SK-N-SH (cell line): ENCODE measurements around the gene CDC14B. TPM values are rescaled to one million over a fixed set of nuclear protein-coding genes. Genes with fewer than 3 reads are reported as not detected.
A peak's percentile ranks its signal among the peaks of the same experiment; 100 is the strongest.

Experiments
- CTCF ChIA-PET: fragments of 300-600, 350-600 bp; formaldehyde crosslinking; extraction: SDS; loops from one replicate; lab custom pipeline; 2021; lab: Yijun Ruan, JAX
- POLR2A ChIA-PET: fragments of 350-600 bp; sonication (Branson Sonifier 250); formaldehyde crosslinking; extraction: SDS; loops from one replicate; lab custom pipeline; 2020; ENCODE audit warnings: antibody characterized with exemption, inconsistent platforms; lab: Yijun Ruan, JAX
- DNase-seq: peaks from one replicate; pipeline ENCODE4 v3.0.0; 2012
- H2AFZ ChIP-seq: fragments of 200-600 bp; sonication (generic); 2 replicates; pipeline ENCODE4 v1.8.1; 2016; ENCODE audit warnings: antibody characterized with exemption, mild to moderate bottlenecking, low read depth
- H3F3A ChIP-seq: fragments of 200-600 bp; sonication (generic); replicated peaks from 2 replicates; pipeline ENCODE3; 2016; ENCODE audit warnings: antibody characterized with exemption, mild to moderate bottlenecking; ENCODE audit not compliant: insufficient read depth
- H3K27ac ChIP-seq, 2 experiments: fragments of 200-500 bp in 1 of 2; fragments of 200-600 bp in 1 of 2; sonication (Bioruptor generic) in 1 of 2; sonication (generic), shearing (Covaris generic) in 1 of 2; 2 replicates each; pipeline versions ENCODE4 v1.5.1 to v1.6.1; 2014 to 2016; ENCODE audit warnings: low read depth in 2 of 2, inconsistent platforms in 1 of 2, low read length in 1 of 2, mild to moderate bottlenecking in 1 of 2, mixed read lengths in 1 of 2
- H3K27me3 ChIP-seq: fragments of 200-600 bp; sonication (generic), shearing (Covaris generic); 2 replicates; pipeline ENCODE4 v1.6.1; 2016; ENCODE audit warnings: mixed run types; ENCODE audit not compliant: insufficient read depth
- H3K36me3 ChIP-seq, 2 experiments: fragments of 200-500 bp in 1 of 2; fragments of 200-600 bp in 1 of 2; sonication (Bioruptor generic) in 1 of 2; sonication (generic) in 1 of 2; replicated peaks in 1 of 2; 2 replicates each; pipeline versions ENCODE3 to v1.5.1; 2014 to 2016; ENCODE audit warnings: low read length in 1 of 2, mild to moderate bottlenecking in 1 of 2; ENCODE audit not compliant: insufficient read depth in 2 of 2, control insufficient read depth in 1 of 2
- H3K4me1 ChIP-seq, 2 experiments: fragments of 200-500 bp in 1 of 2; fragments of 200-600 bp in 1 of 2; sonication (Bioruptor generic) in 1 of 2; sonication (generic), shearing (Covaris generic) in 1 of 2; 2 replicates each; pipeline versions ENCODE4 v1.5.1 to v1.6.1; 2014 to 2016; ENCODE audit warnings: low read depth in 1 of 2, low read length in 1 of 2, mixed run types in 1 of 2; ENCODE audit not compliant: insufficient read depth in 2 of 2, control insufficient read depth in 1 of 2
- H3K4me2 ChIP-seq: fragments of 200-600 bp; sonication (generic), shearing (Covaris generic); 2 replicates; pipeline ENCODE4 v1.6.1; 2017; ENCODE audit warnings: mixed run types
- H3K4me3 ChIP-seq, 2 experiments: fragments of 200-500 bp in 1 of 2; fragments of 200-600 bp in 1 of 2; sonication (Bioruptor generic) in 1 of 2; sonication (generic), shearing (Covaris generic) in 1 of 2; 2 replicates each; pipeline versions ENCODE4 v1.5.1 to v1.8.1; 2014 to 2016; ENCODE audit warnings: low read depth in 2 of 2, inconsistent platforms in 1 of 2, low read length in 1 of 2, mild to moderate bottlenecking in 1 of 2, mixed read lengths in 1 of 2, moderate library complexity in 1 of 2
- H3K79me2 ChIP-seq: fragments of 200-600 bp; sonication (generic); 2 replicates; pipeline ENCODE4 v1.8.1; 2017; ENCODE audit warnings: mild to moderate bottlenecking; ENCODE audit not compliant: insufficient read depth
- H3K9ac ChIP-seq: fragments of 200-600 bp; sonication (generic); 2 replicates; pipeline ENCODE4 v1.6.1; 2017; ENCODE audit warnings: mixed run types
- H3K9me2 ChIP-seq: fragments of 200-600 bp; sonication (generic); 2 replicates; pipeline ENCODE4 v1.6.1; 2017; ENCODE audit warnings: mixed run types
- H3K9me3 ChIP-seq: fragments of 200-600 bp; sonication (generic); 2 replicates; pipeline ENCODE4 v1.6.1; 2017; ENCODE audit warnings: mixed run types, mild to moderate bottlenecking, moderate library complexity
- H4K20me1 ChIP-seq: fragments of 200-600 bp; sonication (generic); 2 replicates; pipeline ENCODE4 v1.6.1; 2017; ENCODE audit warnings: mild to moderate bottlenecking, mixed run types; ENCODE audit not compliant: insufficient read depth
- EP300 ChIP-seq, 2 experiments: IDR thresholded peaks; 2 replicates each; pipeline versions ENCODE4 v1.4.0 to v1.6.1; 2012; ENCODE audit warnings: borderline replicate concordance in 1 of 2, low read depth in 1 of 2, low read length in 1 of 2
- EZH2phosphoT487 ChIP-seq: fragments of 200-600 bp; sonication (generic); IDR thresholded peaks from 2 replicates; pipeline ENCODE4 v1.6.1; 2017; ENCODE audit warnings: low read depth, mixed run types, mild to moderate bottlenecking, antibody characterized with exemption, moderate library complexity, borderline replicate concordance
- GATA2 ChIP-seq: sonication (generic); formaldehyde crosslinking; IDR thresholded peaks from 2 replicates; pipeline ENCODE4 v1.5.0; 2020; ENCODE audit warnings: mild to moderate bottlenecking, missing genetic modification reagents
- JUND ChIP-seq: IDR thresholded peaks from 2 replicates; pipeline ENCODE4 v1.4.0; 2012
- MXI1 ChIP-seq: IDR thresholded peaks from 2 replicates; pipeline ENCODE4 v1.6.1; 2012; ENCODE audit warnings: mild to moderate bottlenecking, low read depth, low read length, improper control_type of control experiment
- POLR2AphosphoS5 ChIP-seq: IDR thresholded peaks from 2 replicates; pipeline ENCODE4 v1.6.1; 2012; ENCODE audit warnings: low read depth, low read length
- SMC3 ChIP-seq: IDR thresholded peaks from 2 replicates; pipeline ENCODE4 v1.6.1; 2012; ENCODE audit warnings: low read depth, low read length, improper control_type of control experiment
- TAF1 ChIP-seq: IDR thresholded peaks from 2 replicates; pipeline ENCODE4 v1.6.1; 2012; ENCODE audit warnings: low read depth, mild to moderate bottlenecking, low read length, moderate library complexity, borderline replicate concordance
- TEAD4 ChIP-seq: IDR thresholded peaks from 2 replicates; pipeline ENCODE4 v1.4.0; 2012; ENCODE audit warnings: mild to moderate bottlenecking, borderline replicate concordance; ENCODE audit not compliant: insufficient read depth
- WGBS: methylation state at CpG from one replicate; pipeline ENCODE4 v1.1.6; 2017; ENCODE audit warnings: low lambda C conversion rate; 5-methylcytosine and 5-hydroxymethylcytosine counted together
- polyA plus RNA-seq, 3 experiments: library from polyadenylated mRNA; depleted of rRNA; stranded (reverse); fragments of >200 nt; gene quantifications; 2 replicates each; pipeline ENCODE4 v1.2.3, GENCODE V29; 2012
- TF ChIP-seq, protein P1 (sequence below): fragments of 150-350 bp; IDR thresholded peaks from 2 replicates; pipeline ENCODE4 v1.6.1; 2016; ENCODE audit warnings: mild to moderate bottlenecking, low read depth, low read length
- TF ChIP-seq, protein P2 (sequence below): IDR thresholded peaks from 2 replicates; pipeline ENCODE4 v1.4.0; 2012; ENCODE audit warnings: low read depth, borderline replicate concordance

CDC14B gene
- polyA plus RNA-seq, 1 of the 3 experiments (the other 2 are of a cell fraction) = 10.1 TPM

DNA sequence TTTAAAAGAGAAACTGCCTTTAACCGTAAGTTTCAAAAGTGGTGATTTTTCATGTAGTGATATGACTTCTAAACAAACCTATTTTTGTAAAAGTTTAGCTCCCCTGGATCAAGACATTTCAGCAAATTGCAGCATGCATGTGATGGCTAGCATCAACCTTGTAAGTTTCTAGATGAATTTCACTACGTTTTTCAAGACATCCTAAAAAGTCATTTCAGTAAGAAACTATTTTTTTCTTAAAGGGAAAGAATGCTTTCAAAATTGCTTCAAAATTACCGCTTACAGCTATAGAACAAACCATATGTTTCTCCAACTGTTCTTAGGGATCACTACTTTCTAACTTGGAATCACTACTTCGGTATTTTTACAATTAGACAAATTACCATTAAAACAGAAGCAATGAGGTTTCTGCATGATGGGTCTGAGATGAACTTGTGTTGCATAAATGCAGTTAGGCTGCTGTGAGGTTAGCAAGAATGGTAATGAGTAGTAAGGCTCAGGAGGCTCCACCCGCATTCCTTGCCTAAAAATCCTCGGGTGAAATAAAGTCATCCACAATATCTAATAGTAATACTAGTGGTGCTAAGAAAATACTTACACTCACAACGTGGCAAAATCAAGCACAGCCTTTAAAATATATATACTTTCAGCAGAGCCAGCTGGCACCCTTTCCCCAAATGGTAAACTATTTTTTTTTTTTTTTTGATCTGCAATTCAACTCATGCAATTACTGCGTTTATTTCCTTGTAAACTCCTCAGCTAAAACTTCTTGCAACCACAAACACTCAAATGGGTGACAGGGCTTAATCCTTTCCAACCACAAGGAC lies 53.8 kb downstream of the CDC14B start:
- WGBS = 74% methylated on average over 8 of the region's 8 CpGs
- Histone ChIP-seq H4K20me1 (no peaks in the 10 kb centered on the region), H3K4me3 (peak overlapping the region; percentile 67 to 78), H3K9me2 (no peaks in the 10 kb centered on the region), H3K79me2 (peaks cover 5% of the 10 kb centered on the region; the same call in 1 of the 2 replicates), H3K9ac (no peak overlapping the region; the same call in 1 of the 2 replicates), H3K4me2 (peak overlapping the region; percentile 99), H3K27ac (peak overlapping the region in 1 of 2 experiments; percentile 49; a peak in 1 of 4 replicates), H2AFZ (peak overlapping the region; percentile 93; the same call in 1 of the 2 replicates), H3K9me3 (no peaks in the 10 kb centered on the region), H3K36me3 (peaks cover 4 to 7% of the 10 kb centered on the region in 2 experiments), H3K27me3 (no peaks in the 10 kb centered on the region), H3F3A (peaks cover 4% of the 10 kb centered on the region), H3K4me1 (peaks cover 7% of the 10 kb centered on the region in 2 experiments; a peak in 2 of 4 replicates)
- no peak for DNase-seq
- TF ChIP-seq GATA2 (CRISPR knock-in tag) (no peak), POLR2AphosphoS5 (no peak), EZH2phosphoT487 (no peak), MXI1 (no peak), SMC3 (no peak)
- ChIA-PET CTCF (interaction anchor here (0.6 to 2.4 kb wide), 20 partner anchors 10 to 1041 kb away, joined by 3 to 21 read pairs (median 3); no protein-coding TSS in a partner anchor), POLR2A (no interaction called here)

DNA sequence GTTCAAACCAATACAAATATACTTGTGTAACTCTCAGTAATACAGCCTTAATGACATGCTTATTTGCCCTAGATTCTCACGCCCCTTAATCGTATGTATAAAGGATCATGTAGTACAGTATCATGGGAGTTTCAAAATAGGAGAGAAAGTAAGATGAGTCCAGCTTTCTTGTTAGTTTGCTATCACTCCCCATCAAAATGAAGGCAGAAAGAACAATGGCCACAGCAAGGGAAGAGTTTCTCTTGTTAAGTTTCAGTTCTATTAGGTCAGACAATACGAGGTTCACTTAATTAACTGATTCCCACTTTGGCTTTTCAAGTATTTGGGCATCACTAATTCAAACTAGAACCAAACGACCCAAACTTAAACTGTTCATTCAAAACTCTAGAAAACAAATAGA lies 55.4 kb downstream of the CDC14B start:
- H3K79me2 ChIP-seq = peaks cover 2% of the 10 kb centered on the region; the same call in 1 of the 2 replicates
- 83% methylated on average over 4 of the region's 4 CpGs for WGBS
- CTCF ChIA-PET = interaction anchor here (1.3 kb wide), 1 partner anchor 19 kb away, joined by 3 read pairs; no protein-coding TSS in a partner anchor

More for the DNA sequence above, 55.4 kb downstream of the CDC14B start:
- peaks cover 7% of the 10 kb centered on the region in 2 experiments for H3K36me3 ChIP-seq
- no peak overlapping the region for H3K27ac ChIP-seq
- no peak overlapping the region for H3K4me3 ChIP-seq
- POLR2A ChIA-PET = no interaction called here
- no peak overlapping the region for H3K4me2 ChIP-seq
- no peaks in the 10 kb centered on the region for H3K9me2 ChIP-seq
- H3F3A ChIP-seq = peaks cover 4% of the 10 kb centered on the region
- DNase-seq = no peak
- H3K27me3 ChIP-seq = no peaks in the 10 kb centered on the region
- H3K9ac ChIP-seq = no peak overlapping the region
- H3K9me3 ChIP-seq = no peaks in the 10 kb centered on the region
- TF ChIP-seq, protein P1, sequence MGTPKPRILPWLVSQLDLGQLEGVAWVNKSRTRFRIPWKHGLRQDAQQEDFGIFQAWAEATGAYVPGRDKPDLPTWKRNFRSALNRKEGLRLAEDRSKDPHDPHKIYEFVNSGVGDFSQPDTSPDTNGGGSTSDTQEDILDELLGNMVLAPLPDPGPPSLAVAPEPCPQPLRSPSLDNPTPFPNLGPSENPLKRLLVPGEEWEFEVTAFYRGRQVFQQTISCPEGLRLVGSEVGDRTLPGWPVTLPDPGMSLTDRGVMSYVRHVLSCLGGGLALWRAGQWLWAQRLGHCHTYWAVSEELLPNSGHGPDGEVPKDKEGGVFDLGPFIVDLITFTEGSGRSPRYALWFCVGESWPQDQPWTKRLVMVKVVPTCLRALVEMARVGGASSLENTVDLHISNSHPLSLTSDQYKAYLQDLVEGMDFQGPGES = no peak
- TF ChIP-seq TAF1 (no peak), EP300 (IDR thresholded peaks at IDR 0.05; ENCODE audit: borderline replicate concordance in 1 of 2, low read depth in 1 of 2, low read length in 1 of 2) (no peak), JUND (no peak), TEAD4 (no peak)
- TF ChIP-seq, protein P2, sequence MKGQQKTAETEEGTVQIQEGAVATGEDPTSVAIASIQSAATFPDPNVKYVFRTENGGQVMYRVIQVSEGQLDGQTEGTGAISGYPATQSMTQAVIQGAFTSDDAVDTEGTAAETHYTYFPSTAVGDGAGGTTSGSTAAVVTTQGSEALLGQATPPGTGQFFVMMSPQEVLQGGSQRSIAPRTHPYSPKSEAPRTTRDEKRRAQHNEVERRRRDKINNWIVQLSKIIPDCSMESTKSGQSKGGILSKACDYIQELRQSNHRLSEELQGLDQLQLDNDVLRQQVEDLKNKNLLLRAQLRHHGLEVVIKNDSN = no peak
- TF ChIP-seq, all 33 proteins: peak for 0
- H3K4me1 ChIP-seq = peaks cover 7% of the 10 kb centered on the region in 2 experiments; a peak in 2 of 4 replicates
- H2AFZ ChIP-seq = no peak overlapping the region
- no peaks in the 10 kb centered on the region for H4K20me1 ChIP-seq
